Lower leg skin (tissue), 4 donors: Measurements from ENCODE around the gene CPT1A. TPM values are rescaled to one million over a fixed set of nuclear protein-coding genes. Genes with fewer than 3 reads are reported as not detected.

Experiments
- DNase-seq, 2 donors: peaks; one replicate each; pipeline ENCODE4 v3.0.0-alpha.2; 2019; ENCODE audit warnings: low spot score in 2 of 2
- H3K4me3 ChIP-seq: fragments of 200-600 bp; sonication (generic); 2 replicates; pipeline ENCODE4 v1.5.1; 2017; ENCODE audit warnings: mild to moderate bottlenecking, low read depth; ENCODE audit not compliant: poor library complexity, severe bottlenecking
- CTCF ChIP-seq, 3 donors: fragments of 450-650 bp; IDR thresholded peaks; one replicate each; pipeline ENCODE4 v1.5.1; 2016; ENCODE audit warnings: antibody characterized with exemption in 3 of 3, mild to moderate bottlenecking in 3 of 3, moderate library complexity in 2 of 3
- POLR2A ChIP-seq, 2 donors: fragments of 450-650 bp; IDR thresholded peaks; one replicate each; pipeline ENCODE4 v1.6.1; 2016 to 2017; ENCODE audit warnings: antibody characterized with exemption in 2 of 2, mild to moderate bottlenecking in 1 of 2, moderate library complexity in 1 of 2
- WGBS, 2 donors: methylation state at CpG; one replicate each; pipeline ENCODE4 v1.1.5; 2018; 5-methylcytosine and 5-hydroxymethylcytosine counted together
- intact Hi-C: fragments of 100-400 bp; cut with DNase I; formaldehyde crosslinking; loops from one replicate; pipeline ENCODE4 v1.15.0; 2023; ENCODE audit warnings: low total_unique reads
- total RNA-seq, 4 donors: library from RNA; depleted of rRNA; stranded (reverse); fragments of >200 nt; gene quantifications; one replicate each; pipeline ENCODE4 v1.1.0, GENCODE V29; 2016

CPT1A gene
- total RNA-seq, 4 donors from 2014 or later = 23.4 to 95.8 (median 46.0) TPM

- 77 to 91% methylated on average over 6 of the region's 6 CpGs for WGBS, 2 donors
- H3K4me3 ChIP-seq = no peak overlapping the region
- TF ChIP-seq CTCF (IDR thresholded peaks at IDR 0.05) = no peak
- DNase-seq = no peak
- intact Hi-C loops = no loop called here
Observed at GRCh38 chr11:68735646-68736045, 106.1 kb downstream of the CPT1A start.

- intact Hi-C loops = no loop called here
- DNase-seq = no peak
- H3K4me3 ChIP-seq = no peak overlapping the region
- TF ChIP-seq CTCF (IDR thresholded peaks at IDR 0.05) = no peak
- TF ChIP-seq POLR2A (IDR thresholded peaks at IDR 0.05) = no peak
- WGBS, 2 donors = 81 to 87% methylated on average over 6 of the region's 6 CpGs
Observed at GRCh38 chr11:68735125-68735524, 106.6 kb downstream of the CPT1A start.

GRCh38 chr11:68734111-68734510, 107.6 kb downstream of the CPT1A start:
- DNase-seq = no peak
- H3K4me3 ChIP-seq = no peak overlapping the region
- intact Hi-C loops = no loop called here
- 76 to 80% methylated on average over 7 of the region's 7 CpGs for WGBS, 2 donors
- TF ChIP-seq POLR2A (IDR thresholded peaks at IDR 0.05) (no peak), CTCF (IDR thresholded peaks at IDR 0.05) (no peak)

GRCh38 chr11:68727783-68728182, 113.9 kb downstream of the CPT1A start:
- WGBS, 2 donors = 76 to 88% methylated on average over 6 of the region's 6 CpGs
- DNase-seq = no peak
- intact Hi-C loops = no loop called here
- TF ChIP-seq CTCF (IDR thresholded peaks at IDR 0.05) = no peak
- TF ChIP-seq POLR2A (IDR thresholded peaks at IDR 0.05) = no peak
- H3K4me3 ChIP-seq = no peak overlapping the region

GRCh38 chr11:68724293-68724692, 117.4 kb downstream of the CPT1A start:
- DNase-seq = no peak
- intact Hi-C loops = no loop called here
- WGBS, 2 donors = 84 to 88% methylated on average over 4 of the region's 4 CpGs
- no peak for TF ChIP-seq CTCF (IDR thresholded peaks at IDR 0.05)
- TF ChIP-seq POLR2A (IDR thresholded peaks at IDR 0.05) = no peak
- H3K4me3 ChIP-seq = no peak overlapping the region

GRCh38 chr11:68722143-68722542, 119.6 kb downstream of the CPT1A start:
- intact Hi-C loops = no loop called here
- no peak for TF ChIP-seq CTCF (IDR thresholded peaks at IDR 0.05)
- TF ChIP-seq POLR2A (IDR thresholded peaks at IDR 0.05) = no peak
- WGBS, 2 donors = 93% methylated on average over 1 of the region's 1 CpG

More at GRCh38 chr11:68722143-68722542, 119.6 kb downstream of the CPT1A start:
- no peak overlapping the region for H3K4me3 ChIP-seq
- DNase-seq = no peak
